ENCODE measurements around the gene SAMD3. TPM values are rescaled to one million over a fixed set of nuclear protein-coding genes. Genes with fewer than 3 reads are reported as not detected.
"Not testable (repeated sequence)": the region's sequence is repeated elsewhere in the genome, so short reads cannot be mapped to it uniquely, and the experiment has no call there.

The SAMD3 gene
- total RNA-seq, 2 donors from 2014 or later: 0.95 to 5.6 TPM

DNA sequence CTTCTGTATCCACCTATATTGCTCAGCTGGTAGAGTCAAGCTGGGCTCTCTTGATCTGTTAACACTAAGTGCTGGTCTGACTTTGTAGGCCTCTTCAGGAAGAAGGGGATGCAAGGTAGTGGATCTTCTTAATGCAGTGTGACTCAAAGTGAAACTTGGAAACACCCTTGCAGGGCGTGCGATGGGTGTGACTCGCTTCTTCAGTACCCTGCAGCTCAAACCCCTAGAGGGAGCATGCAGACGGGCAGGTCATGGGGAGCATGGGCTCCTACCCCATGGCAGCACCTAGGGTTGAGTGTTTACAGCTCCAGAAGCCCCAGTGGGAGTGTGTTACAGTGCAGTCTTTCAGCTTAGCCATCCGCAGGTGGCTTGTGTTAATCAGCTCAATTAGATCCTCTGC is 757 bp upstream of the SAMD3 start:
- peaks cover 0 to 6% of the 10 kb centered on the region in 2 donors for H3K36me3 Mint-ChIP-seq
- no peak overlapping the region for H3K27ac Mint-ChIP-seq

DNA sequence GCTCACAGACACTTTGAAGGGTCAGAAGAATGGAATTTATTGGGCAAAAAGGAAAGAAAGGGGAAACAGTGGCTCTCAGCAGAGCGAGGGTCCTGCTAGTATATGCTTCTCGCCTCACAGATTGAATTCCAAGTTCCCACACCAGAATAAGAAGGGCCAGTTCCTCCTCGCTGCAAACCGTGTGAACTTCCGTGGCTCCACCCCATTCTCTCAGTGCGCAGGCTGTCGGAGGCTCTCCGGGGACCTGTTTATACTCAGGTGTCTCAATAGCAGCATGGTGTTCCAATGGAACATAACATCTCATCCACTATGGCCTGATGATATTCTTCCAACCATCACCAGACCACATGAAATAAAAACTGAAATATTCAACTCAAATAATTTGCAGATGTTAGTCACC is 4.6 kb downstream of the SAMD3 start:
- no peak for DNase-seq (ENCODE audit: low spot score in 2 of 2)
- Mint-ChIP-seq H3K9me3 (peaks cover 0 to 4% of the 10 kb centered on the region in 2 donors), H3K27ac (peak overlapping the region in 1 of 2 donors; percentile 14), H3K36me3 (peaks cover 0 to 6% of the 10 kb centered on the region in 2 donors)
- ATAC-seq: no peak

More for the DNA sequence above, 757 bp upstream of the SAMD3 start:
- ATAC-seq (peak; percentile 96 to 99), DNase-seq (ENCODE audit: low spot score in 2 of 2) (peak in 1 of 2 donors; percentile 47)
- H3K9me3 Mint-ChIP-seq: peaks cover 6 to 10% of the 10 kb centered on the region in 2 donors

DNA sequence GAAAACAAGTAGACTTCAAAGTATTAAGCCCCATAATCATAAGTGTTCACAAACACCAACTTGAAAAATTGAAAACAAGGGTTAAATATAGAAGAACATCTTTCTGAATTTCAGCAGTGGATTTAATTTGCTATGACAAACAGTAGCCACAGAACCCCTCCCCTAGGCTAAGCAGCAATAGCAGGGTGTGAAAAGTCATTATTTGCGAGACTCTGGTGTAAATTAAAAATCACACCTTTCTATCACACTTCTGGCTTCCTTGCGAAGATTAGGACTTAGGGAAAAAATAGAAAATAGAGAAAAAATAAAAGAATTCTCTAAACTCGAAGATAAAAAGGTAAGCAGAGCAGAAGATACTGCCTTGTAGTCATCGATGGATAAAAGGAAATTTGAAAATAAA is 6.1 kb downstream of the SAMD3 start:
- H3K36me3 Mint-ChIP-seq: peaks cover 0 to 10% of the 10 kb centered on the region in 2 donors
- peaks cover 0 to 4% of the 10 kb centered on the region in 2 donors for H3K9me3 Mint-ChIP-seq
- no peak for ATAC-seq
- no peak overlapping the region for H3K27ac Mint-ChIP-seq
- no peak for DNase-seq (ENCODE audit: low spot score in 2 of 2)

DNA sequence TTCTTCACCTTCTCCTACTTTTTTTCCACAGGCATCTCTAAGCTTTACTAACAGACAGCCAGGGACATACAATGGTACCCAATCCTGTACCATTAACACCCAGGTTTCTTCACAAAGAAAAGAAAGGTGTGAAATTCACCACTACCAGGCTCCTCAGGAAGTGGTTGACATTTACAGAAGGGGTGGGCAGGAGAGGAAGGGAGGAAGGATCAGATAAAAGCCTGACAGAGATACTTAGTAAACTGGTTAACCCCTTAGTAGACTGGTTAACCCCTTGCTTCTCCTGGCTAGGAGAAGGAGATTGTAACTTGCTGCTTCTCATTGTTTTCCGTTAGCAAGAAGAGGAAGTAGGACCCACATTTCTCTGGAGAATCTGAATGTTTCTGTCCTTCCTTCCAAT is 7.2 kb downstream of the SAMD3 start:
- DNase-seq (ENCODE audit: low spot score in 2 of 2) (no peak), ATAC-seq (peak; percentile 75 to 80)
- H3K9me3 Mint-ChIP-seq: peaks cover 0 to 4% of the 10 kb centered on the region in 2 donors
- H3K27ac Mint-ChIP-seq: peak overlapping the region in 1 of 2 donors; percentile 73
- peaks cover 0 to 10% of the 10 kb centered on the region in 2 donors for H3K36me3 Mint-ChIP-seq

DNA sequence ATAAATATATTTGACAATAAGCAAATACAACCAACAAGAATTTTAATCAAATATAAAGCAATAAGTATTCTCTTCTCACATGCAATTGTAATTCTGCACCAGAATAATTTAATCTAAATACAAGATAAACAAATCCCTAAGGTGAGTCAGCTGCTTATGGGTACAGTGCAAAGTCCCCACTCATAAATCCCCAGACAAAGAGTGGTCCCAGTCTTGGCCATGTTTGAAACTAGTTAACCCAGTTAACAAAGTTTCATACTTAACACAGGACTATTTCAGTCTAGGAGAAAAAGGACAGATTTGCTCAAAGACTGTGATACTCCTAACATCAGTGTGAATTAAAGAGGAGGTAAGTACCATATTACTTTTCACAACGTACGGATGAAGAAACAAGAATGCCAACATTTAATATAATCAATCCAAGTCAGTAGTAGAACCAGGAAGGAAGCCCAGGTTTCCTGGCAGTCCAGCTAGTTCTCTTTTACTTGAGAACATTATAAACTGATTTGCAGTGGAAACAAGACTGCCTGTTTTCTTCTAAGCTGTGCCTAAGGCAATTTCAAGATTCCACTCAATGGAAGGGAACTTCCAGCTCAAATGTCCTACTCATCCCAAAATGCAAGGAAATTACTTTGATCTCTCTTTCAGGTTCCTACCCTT is 10.4 kb downstream of the SAMD3 start:
- no peak for DNase-seq (ENCODE audit: low spot score in 2 of 2)
- no peaks in the 10 kb centered on the region for H3K9me3 Mint-ChIP-seq
- no peak for ATAC-seq
- peak overlapping the region in 1 of 2 donors; percentile 68 for H3K27ac Mint-ChIP-seq
- H3K36me3 Mint-ChIP-seq: peaks cover 0 to 20% of the 10 kb centered on the region in 2 donors

DNA sequence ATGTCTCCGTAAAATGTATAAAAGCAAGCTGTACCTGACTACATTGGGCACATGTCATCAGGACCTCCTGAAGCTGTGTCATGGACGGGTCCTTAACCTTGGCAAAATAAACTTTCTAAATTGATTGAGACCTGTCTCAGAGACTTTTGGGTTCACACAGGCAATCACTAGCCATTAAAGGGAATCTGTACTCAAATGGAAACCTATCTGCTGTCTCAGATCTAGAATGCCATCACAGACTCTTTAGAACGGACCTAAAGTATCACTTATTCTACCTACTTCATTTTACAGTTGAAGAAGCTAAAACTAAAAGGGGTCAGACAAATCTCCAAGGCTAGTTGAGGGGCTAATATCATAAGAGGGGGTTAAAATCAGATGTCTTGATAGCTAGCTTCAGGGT is 11.1 kb downstream of the SAMD3 start:
- no peaks in the 10 kb centered on the region for H3K9me3 Mint-ChIP-seq
- peak overlapping the region in 1 of 2 donors; percentile 68 for H3K27ac Mint-ChIP-seq
- DNase-seq (ENCODE audit: low spot score in 2 of 2): no peak
- peak; percentile 68 to 75 for ATAC-seq
- H3K36me3 Mint-ChIP-seq: peaks cover 0 to 25% of the 10 kb centered on the region in 2 donors

DNA sequence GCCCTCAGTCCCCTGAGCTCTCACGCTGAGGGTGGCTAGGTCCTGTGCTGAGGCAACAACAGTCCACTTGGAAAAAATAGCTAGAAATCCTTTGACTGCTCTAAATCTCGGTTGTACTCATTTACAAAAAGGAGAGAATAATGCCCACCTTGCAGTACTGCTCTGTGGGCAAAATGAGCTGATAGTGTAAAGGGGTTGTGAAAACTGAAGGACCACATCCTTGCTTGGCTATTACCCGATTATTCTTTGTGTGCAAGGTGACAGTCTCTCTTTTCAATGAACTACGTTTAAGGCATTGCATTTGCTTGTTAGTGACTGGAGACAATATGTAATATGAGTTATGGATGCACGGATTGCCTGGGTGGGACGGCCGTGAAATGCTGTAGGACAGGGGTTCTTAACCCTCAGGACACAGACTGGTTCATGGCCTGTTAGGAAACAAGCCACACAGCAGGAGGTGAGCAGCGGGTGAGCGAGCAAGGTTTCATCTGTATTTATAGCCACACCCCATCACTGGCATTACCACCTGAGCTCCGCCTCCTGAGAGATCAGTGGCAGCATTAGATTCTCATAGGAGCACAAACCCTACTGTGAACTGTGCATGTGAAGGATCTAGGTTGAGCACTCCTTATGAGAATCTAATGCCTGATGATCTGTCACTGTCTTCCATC is 14.6 kb downstream of the SAMD3 start:
- no peak for ATAC-seq
- H3K36me3 Mint-ChIP-seq: peaks cover 0 to 19% of the 10 kb centered on the region in 2 donors

DNA sequence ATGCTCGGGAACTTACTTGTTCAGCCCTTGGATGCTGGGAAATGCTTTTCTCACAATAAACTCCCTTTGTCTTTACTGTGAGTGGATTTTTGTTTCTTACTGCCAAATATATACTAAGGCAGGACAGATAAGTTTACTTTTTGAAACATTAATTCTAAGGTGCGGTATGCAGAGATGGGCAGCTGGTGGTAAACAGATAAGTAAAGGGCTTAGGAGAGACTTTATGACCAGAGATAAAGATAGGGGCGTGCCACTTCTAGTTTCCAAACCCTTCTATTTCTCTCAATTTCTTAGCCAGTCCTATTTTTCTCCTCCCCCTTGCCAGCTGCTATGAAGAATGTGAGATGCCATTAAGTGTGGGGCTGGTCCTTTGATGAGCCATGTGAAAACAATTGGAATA is 16.3 kb downstream of the SAMD3 start:
- no peak overlapping the region for H3K27ac Mint-ChIP-seq
- no peak for ATAC-seq
- peaks cover 0 to 4% of the 10 kb centered on the region in 2 donors for H3K9me3 Mint-ChIP-seq
- no peak for DNase-seq (ENCODE audit: low spot score in 2 of 2)
- H3K36me3 Mint-ChIP-seq: peaks cover 0 to 20% of the 10 kb centered on the region in 2 donors

More for the DNA sequence above, 14.6 kb downstream of the SAMD3 start:
- no peak overlapping the region for H3K27ac Mint-ChIP-seq
- peaks cover 0 to 4% of the 10 kb centered on the region in 2 donors for H3K9me3 Mint-ChIP-seq
- no peak for DNase-seq (ENCODE audit: low spot score in 2 of 2)

DNA sequence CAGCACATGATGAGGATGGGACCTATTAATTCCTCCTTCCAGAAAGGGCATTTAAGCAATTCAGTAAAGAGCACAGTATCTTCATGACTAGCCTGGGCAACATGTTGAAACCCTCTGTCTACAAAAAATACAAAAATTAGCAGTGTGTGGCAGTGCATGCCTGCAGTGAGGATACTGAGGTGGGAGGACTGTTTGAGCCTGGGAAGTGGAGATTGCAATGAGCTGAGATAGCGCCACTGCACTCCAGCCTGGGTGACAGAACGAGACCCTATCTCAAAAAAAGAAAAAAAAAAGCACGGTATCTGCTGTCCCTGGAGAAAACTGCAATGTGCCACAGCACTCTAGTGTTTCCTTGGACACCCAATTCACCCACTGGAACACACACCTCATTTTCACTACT is 18.4 kb downstream of the SAMD3 start:
- H3K27ac Mint-ChIP-seq: no peak overlapping the region
- H3K9me3 Mint-ChIP-seq: peaks cover 0 to 4% of the 10 kb centered on the region in 2 donors
- DNase-seq (ENCODE audit: low spot score in 2 of 2): no peak
- peaks cover 0 to 28% of the 10 kb centered on the region in 2 donors for H3K36me3 Mint-ChIP-seq
- no peak for ATAC-seq

DNA sequence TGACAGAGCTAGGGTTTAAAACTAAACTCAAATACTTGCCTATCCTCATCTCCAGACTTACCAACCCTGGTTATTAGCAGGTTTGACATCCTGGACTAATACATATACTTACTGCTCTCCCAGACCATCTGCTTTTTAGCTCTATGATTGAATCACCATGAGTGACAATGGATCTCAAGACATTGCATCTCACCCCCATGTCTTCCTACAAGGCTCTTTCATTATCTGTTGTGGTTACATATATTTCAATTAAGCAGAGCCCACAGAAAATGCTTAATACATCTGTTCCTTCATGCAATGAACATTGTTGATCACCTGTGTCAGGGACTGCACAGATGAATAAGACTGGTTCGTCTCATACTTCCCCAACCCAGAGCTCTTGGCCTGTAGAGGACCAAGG is 19.4 kb downstream of the SAMD3 start:
- Mint-ChIP-seq H3K27ac (no peak overlapping the region), H3K36me3 (peaks cover 0 to 28% of the 10 kb centered on the region in 2 donors), H3K9me3 (peaks cover 0 to 4% of the 10 kb centered on the region in 2 donors)
- ATAC-seq (no peak), DNase-seq (ENCODE audit: low spot score in 2 of 2) (no peak)

DNA sequence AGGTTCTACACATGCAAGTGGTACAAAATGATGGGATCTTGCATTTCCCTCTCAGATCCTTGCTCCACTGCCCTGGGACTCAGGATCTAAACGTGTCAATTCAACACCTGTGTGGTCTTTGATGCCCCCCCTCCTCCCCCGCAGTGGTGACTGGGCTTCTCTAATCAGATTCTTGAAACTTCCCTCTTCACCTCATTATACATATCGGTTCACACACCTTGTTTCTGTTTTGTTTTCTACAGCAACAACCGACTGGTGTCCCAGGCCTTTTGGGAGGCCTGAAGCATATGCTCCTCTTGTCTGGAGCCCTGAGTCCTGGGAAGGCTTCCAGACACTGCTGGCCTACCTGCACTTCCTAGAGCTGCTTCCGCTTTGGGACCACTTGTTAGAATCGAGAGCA is 20.0 kb downstream of the SAMD3 start:
- peaks cover 0 to 4% of the 10 kb centered on the region in 2 donors for H3K9me3 Mint-ChIP-seq
- H3K27ac Mint-ChIP-seq: peak overlapping the region in 1 of 2 donors; percentile 53
- peak in 1 of 2 donors; percentile 48 for ATAC-seq
- H3K36me3 Mint-ChIP-seq: peaks cover 0 to 28% of the 10 kb centered on the region in 2 donors
- DNase-seq (ENCODE audit: low spot score in 2 of 2): no peak

DNA sequence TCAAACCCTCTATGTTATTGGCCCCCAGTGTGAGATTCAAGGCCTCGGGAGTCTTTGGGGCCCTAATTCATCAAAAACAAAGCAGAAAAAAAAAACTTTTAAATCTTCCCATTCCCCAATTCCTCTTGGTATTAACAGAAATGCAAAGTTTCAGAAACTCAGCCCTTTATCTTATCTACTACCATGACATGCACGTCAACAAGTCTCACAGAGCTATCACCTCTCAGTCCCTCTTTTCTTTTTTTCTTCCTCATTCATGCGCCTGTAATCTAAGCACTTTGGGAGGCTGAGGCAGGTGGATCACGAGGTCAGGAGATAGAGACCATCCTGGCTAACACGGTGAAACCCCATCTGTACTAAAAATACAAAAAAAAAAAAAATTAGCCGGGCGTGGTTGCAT is 22.7 kb downstream of the SAMD3 start:
- no peak for ATAC-seq
- peaks cover 0 to 20% of the 10 kb centered on the region in 2 donors for H3K36me3 Mint-ChIP-seq

DNA sequence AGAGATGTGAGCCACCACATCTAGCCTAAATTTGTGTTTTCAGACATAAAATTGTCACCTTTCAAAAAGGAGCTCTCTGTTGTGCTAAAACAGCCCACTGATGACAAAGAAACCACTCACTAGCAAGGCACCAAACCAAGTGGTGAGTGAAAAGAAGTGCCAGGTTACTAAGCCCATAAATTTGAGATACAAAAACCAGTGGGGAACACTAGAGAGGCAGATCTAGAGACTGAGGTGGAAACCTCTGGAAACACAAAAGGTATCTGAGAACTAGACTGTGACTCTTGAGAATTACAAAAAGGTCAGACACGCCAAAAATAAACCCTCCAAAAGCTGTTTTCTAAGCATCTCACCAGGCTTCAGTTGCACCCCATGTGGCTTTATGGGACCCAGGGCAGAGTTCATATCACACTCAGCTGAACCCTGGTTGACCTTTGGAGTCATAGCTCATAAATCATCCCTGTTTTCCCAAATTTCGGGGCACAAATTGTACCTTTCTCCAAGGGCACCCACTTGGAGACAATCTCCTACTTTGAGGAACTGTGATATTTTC is 24.2 kb downstream of the SAMD3 start:
- ATAC-seq (no peak), DNase-seq (ENCODE audit: low spot score in 2 of 2) (no peak)
- H3K9me3 Mint-ChIP-seq: peaks cover 3 to 5% of the 10 kb centered on the region in 2 donors
- no peak overlapping the region for H3K27ac Mint-ChIP-seq
- peaks cover 10 to 25% of the 10 kb centered on the region in 2 donors for H3K36me3 Mint-ChIP-seq

More for the DNA sequence above, 22.7 kb downstream of the SAMD3 start:
- DNase-seq (ENCODE audit: low spot score in 2 of 2): no peak
- Mint-ChIP-seq H3K9me3 (no peaks in the 10 kb centered on the region), H3K27ac (no peak overlapping the region)

DNA sequence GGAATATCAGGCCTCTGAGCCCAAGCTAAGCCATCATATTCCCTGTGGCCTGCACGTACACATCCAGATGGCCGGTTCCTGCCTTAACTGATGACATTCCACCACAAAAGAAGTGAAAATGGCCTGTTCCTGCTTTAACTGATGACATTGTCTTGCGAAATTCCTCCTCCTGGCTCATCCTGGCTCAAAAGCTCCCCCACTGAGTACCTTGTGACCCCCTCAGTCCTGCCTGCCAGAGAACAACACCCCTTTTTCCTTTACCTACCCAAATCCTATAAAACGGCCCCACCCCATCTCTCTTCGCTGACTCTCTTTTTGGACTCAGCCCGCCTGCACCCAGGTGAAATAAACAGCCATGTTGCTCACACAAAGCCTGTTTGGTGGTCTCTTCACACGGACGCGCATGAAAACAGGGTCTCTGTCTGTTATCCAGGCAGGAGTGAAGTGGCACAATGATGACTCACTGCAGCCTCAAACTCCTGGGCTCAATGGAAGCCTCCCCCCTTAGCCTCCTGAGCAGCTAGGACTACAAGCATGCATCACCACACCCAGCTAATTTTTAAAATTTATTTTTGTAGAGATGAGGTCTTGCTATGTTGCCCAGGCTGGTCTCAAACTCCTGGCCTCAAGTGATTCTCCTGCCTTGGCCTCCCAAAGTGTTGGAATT is 24.8 kb downstream of the SAMD3 start:
- not testable (repeated sequence) for ATAC-seq; H3K27ac Mint-ChIP-seq; DNase-seq (ENCODE audit: low spot score in 2 of 2)
- H3K36me3 Mint-ChIP-seq: peaks cover 16 to 26% of the 10 kb centered on the region in 2 donors
- H3K9me3 Mint-ChIP-seq: peaks cover 8 to 10% of the 10 kb centered on the region in 2 donors

DNA sequence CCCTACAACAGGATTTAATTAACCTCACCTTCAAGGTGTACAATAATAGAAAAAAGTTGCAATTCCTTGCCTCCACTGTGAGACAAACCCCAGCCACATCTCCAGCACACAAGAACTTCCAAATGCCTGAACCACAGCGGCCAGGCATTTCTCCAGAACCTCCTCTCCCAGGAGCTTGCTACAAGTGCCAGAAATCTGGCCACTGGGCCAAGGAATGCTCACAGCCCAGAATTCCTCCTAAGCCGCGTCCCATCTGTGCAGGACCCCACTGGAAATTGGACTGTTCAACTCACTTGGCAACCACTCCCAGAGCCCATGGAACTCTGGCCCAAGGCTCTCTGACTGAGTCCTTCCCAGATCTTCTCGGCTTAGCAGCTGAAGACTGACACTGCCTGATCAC is 28.3 kb downstream of the SAMD3 start:
- Mint-ChIP-seq H3K9me3 (peaks cover 8 to 16% of the 10 kb centered on the region in 2 donors), H3K27ac (peak overlapping the region in 1 of 2 donors; percentile 59), H3K36me3 (peaks cover 20 to 36% of the 10 kb centered on the region in 2 donors)
- not testable (repeated sequence) for ATAC-seq; DNase-seq (ENCODE audit: low spot score in 2 of 2)
